Activated CD8-positive, alpha-beta T cell treated with anti-CD3 and anti-CD28 coated beads for 36 hours (primary cell): ENCODE data around the gene THY1. TPM values are rescaled to one million over a fixed set of nuclear protein-coding genes. Genes with fewer than 3 reads are reported as not detected.
"Not testable (repeated sequence)": the region's sequence is repeated elsewhere in the genome, so short reads cannot be mapped to it uniquely, and the experiment has no call there.

Experiments used
- ATAC-seq: fragments of 200-7000 bp; cut with Tn5 transposase; one replicate; pipeline ENCODE4 v1.10.0; 2021; ENCODE audit warnings: mild to moderate bottlenecking, moderate library complexity
- CTCF ChIA-PET: fragments of 350-600 bp; sonication (Branson Sonifier 250); formaldehyde crosslinking; loops from one replicate; lab custom pipeline; 2021; ENCODE audit warnings: antibody characterized with exemption; lab: Charles Lee
- POLR2A ChIA-PET: fragments of 350-600 bp; sonication (Branson Sonifier 250); formaldehyde crosslinking; loops from one replicate; lab custom pipeline; 2021; ENCODE audit warnings: antibody characterized with exemption; lab: Charles Lee
- DNase-seq: peaks from one replicate; pipeline ENCODE4 v3.0.0-alpha.2; 2020
- H3K27ac Mint-ChIP-seq: one replicate; pipeline ENCODE4 v1.8.0; 2021; ENCODE audit warnings: mild to moderate bottlenecking, mixed read lengths
- H3K27me3 Mint-ChIP-seq: one replicate; pipeline ENCODE4 v1.8.0; 2021; ENCODE audit warnings: mixed read lengths
- H3K36me3 Mint-ChIP-seq: one replicate; pipeline ENCODE4 v1.8.0; 2021; ENCODE audit warnings: low read depth, mixed read lengths
- H3K4me1 Mint-ChIP-seq: one replicate; pipeline ENCODE4 v1.8.0; 2021; ENCODE audit warnings: low read depth, mixed read lengths
- H3K4me3 Mint-ChIP-seq: one replicate; pipeline ENCODE4 v1.8.0; 2021; ENCODE audit warnings: mild to moderate bottlenecking, moderate library complexity, mixed read lengths
- H3K9me3 Mint-ChIP-seq: one replicate; pipeline ENCODE4 v1.8.0; 2021; ENCODE audit warnings: mixed read lengths
- CTCF ChIP-seq: fragments of 200-600 bp; IDR thresholded peaks from one replicate; pipeline ENCODE4 v1.8.0; 2022; ENCODE audit warnings: antibody characterized with exemption, mild to moderate bottlenecking
- intact Hi-C: fragments of 100-400 bp; cut with micrococcal nuclease; formaldehyde crosslinking; loops from one replicate; pipeline ENCODE4 v1.10.0; 2022
- total RNA-seq, 2 experiments: library from RNA; stranded (reverse); gene quantifications; one replicate each; pipeline ENCODE4 v1.2.3, GENCODE V29; 2021

THY1 gene
- total RNA-seq, 2 experiments from 2014 or later = 0.18 to 0.40 TPM

- Mint-ChIP-seq H3K36me3 (no peaks in the 10 kb centered on the region), H3K9me3 (no peaks in the 10 kb centered on the region), H3K4me3 (no peak overlapping the region), H3K4me1 (peaks cover 10% of the 10 kb centered on the region), H3K27ac (no peak overlapping the region), H3K27me3 (peaks cover 16% of the 10 kb centered on the region)
- ChIA-PET CTCF (no interaction called here), POLR2A (no interaction called here)
- no peak for ATAC-seq
- no peak for TF ChIP-seq CTCF
- intact Hi-C loops = no loop called here
- DNase-seq = no peak
These were observed 22.4 kb upstream of the THY1 start for GRCh38 chr11:119445379-119445778.

- DNase-seq (no peak), ATAC-seq (no peak)
- Mint-ChIP-seq H3K4me1 (peaks cover 10% of the 10 kb centered on the region), H3K27me3 (peaks cover 25% of the 10 kb centered on the region), H3K4me3 (no peak overlapping the region), H3K9me3 (peaks cover 5% of the 10 kb centered on the region), H3K36me3 (peaks cover 3% of the 10 kb centered on the region), H3K27ac (no peak overlapping the region)
- intact Hi-C loops = no loop called here
- ChIA-PET CTCF (no interaction called here), POLR2A (no interaction called here)
- no peak for TF ChIP-seq CTCF
These were observed 18.9 kb upstream of the THY1 start for GRCh38 chr11:119441898-119442243.

GRCh38 chr11:119438599-119438998 lies 15.6 kb upstream of the THY1 start:
- peaks cover 6% of the 10 kb centered on the region for H3K36me3 Mint-ChIP-seq
- POLR2A ChIA-PET = interaction anchor here (0.6 kb wide), 1 partner anchor 9 kb away, joined by 3 read pairs; no protein-coding TSS in a partner anchor
- H3K4me3 Mint-ChIP-seq = no peak overlapping the region
- TF ChIP-seq CTCF = no peak
- H3K27me3 Mint-ChIP-seq = peaks cover 20% of the 10 kb centered on the region
- no peak for DNase-seq
- no peak for ATAC-seq
- CTCF ChIA-PET = interaction anchor here (1.6 to 2.8 kb wide), 3 partner anchors 9 to 82 kb away, joined by 5 to 9 read pairs (median 8); no protein-coding TSS in a partner anchor
- intact Hi-C loops = no loop called here
- H3K4me1 Mint-ChIP-seq = peaks cover 10% of the 10 kb centered on the region
- H3K9me3 Mint-ChIP-seq = peaks cover 8% of the 10 kb centered on the region
- H3K27ac Mint-ChIP-seq = no peak overlapping the region

- ATAC-seq, H3K9me3 Mint-ChIP-seq, H3K4me3 Mint-ChIP-seq, CTCF ChIA-PET, H3K4me1 Mint-ChIP-seq, POLR2A ChIA-PET, intact Hi-C loops, DNase-seq, H3K27ac Mint-ChIP-seq, H3K36me3 Mint-ChIP-seq: not testable (repeated sequence)
- peaks cover 22% of the 10 kb centered on the region for H3K27me3 Mint-ChIP-seq
These were observed 14.5 kb upstream of the THY1 start for GRCh38 chr11:119437521-119437920.

- H3K27ac Mint-ChIP-seq = no peak overlapping the region
- peaks cover 10% of the 10 kb centered on the region for H3K4me1 Mint-ChIP-seq
- peaks cover 25% of the 10 kb centered on the region for H3K27me3 Mint-ChIP-seq
- ATAC-seq (no peak), DNase-seq (no peak)
- POLR2A ChIA-PET = no interaction called here
- CTCF ChIA-PET = no interaction called here
- H3K9me3 Mint-ChIP-seq = peaks cover 8% of the 10 kb centered on the region
- H3K36me3 Mint-ChIP-seq = peaks cover 6% of the 10 kb centered on the region
- H3K4me3 Mint-ChIP-seq = no peak overlapping the region
- no peak for TF ChIP-seq CTCF
- intact Hi-C loops = no loop called here
These were observed 13.7 kb upstream of the THY1 start for GRCh38 chr11:119436711-119437110.

GRCh38 chr11:119436093-119436492 lies 13.1 kb upstream of the THY1 start:
- Mint-ChIP-seq H3K27ac (no peak overlapping the region), H3K9me3 (peaks cover 8% of the 10 kb centered on the region), H3K4me3 (no peak overlapping the region), H3K4me1 (peaks cover 7% of the 10 kb centered on the region), H3K27me3 (peaks cover 30% of the 10 kb centered on the region), H3K36me3 (peaks cover 6% of the 10 kb centered on the region)
- TF ChIP-seq CTCF = no peak
- POLR2A ChIA-PET = no interaction called here
- intact Hi-C loops = no loop called here
- DNase-seq (no peak), ATAC-seq (no peak)
- CTCF ChIA-PET = interaction anchor here (1.2 kb wide), 1 partner anchor 80 kb away, joined by 3 read pairs; no protein-coding TSS in a partner anchor
